ENCODE results near the gene TSPAN18. TPM values are rescaled to one million over a fixed set of nuclear protein-coding genes. Genes with fewer than 3 reads are reported as not detected.

The TSPAN18 gene
- total and polyA plus RNA-seq, 2 of the 4 experiments (the other 2 are of a cell fraction): 0.36 to 1.1 TPM

DNA sequence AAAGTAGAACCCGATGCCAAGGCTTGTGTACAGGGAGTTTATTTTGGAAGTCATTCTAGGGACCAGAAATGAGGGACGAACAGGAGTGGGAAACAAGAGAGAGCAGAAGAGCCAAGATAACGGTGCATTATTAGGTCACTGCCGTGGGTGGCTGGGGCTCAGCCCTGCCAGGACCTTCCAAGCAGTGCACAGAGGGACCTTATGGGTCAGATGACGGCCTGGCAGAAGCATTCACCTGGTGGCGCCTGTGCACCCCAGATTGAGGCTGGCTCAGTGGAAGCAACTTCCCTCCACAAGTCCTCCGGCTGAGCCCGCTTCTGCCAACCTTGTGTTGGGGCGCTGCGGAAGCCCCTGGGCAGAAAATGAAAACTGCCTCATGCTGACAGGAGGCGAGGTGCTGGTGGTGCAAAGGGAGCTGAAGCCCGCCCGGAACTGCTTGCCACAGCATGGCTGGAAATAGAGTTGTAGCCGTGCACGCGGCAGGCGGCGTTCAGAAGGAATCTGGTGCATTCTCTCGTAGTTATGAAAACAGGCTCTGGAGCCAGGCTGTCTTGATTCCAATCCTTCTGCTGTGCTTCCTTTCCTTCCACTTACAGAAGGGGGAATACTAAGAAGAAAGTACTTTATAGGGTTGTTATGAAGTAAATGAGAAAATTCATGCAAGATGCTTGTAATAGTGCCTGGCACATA lies 246.1 kb downstream of the TSPAN18 start:
- intact Hi-C loops (cut with micrococcal nuclease): no loop called here
- no peaks in the 10 kb centered on the region for H3K9me1 ChIP-seq (ENCODE audit: insufficient read depth, low read length)
- WGBS, 2 experiments (ENCODE audit: extremely low coverage in 2 of 2, insufficient read length in 1 of 2): 91% methylated on average over 7 of the region's 19 CpGs; no CpG with 5 or more reads in 1 of the 2 experiments
- no peak overlapping the region for H3K9ac ChIP-seq (ENCODE audit: low read depth, low read length)
- H3K9me3 ChIP-seq (ENCODE audit: control insufficient read depth, insufficient read depth, low read length): no peaks in the 10 kb centered on the region
- no peak overlapping the region for H3K4ac ChIP-seq (ENCODE audit: low read depth, low read length)
- no peak overlapping the region for H4K5ac ChIP-seq (ENCODE audit: low read depth, low read length)
- in situ Hi-C loops (cut with MboI; ENCODE audit: low sequenced_read_pairs): no loop called here
- H4K8ac ChIP-seq (ENCODE audit: low read depth in 2 of 2, low read length in 2 of 2): no peak overlapping the region
- H2BK15ac ChIP-seq (ENCODE audit: low read depth, low read length): no peak overlapping the region
- no peak overlapping the region for H2BK120ac ChIP-seq (ENCODE audit: low read depth, low read length)
- H3K36me3 ChIP-seq (ENCODE audit: control insufficient read depth, insufficient read depth, low read length): no peaks in the 10 kb centered on the region
- no peak overlapping the region for H2BK5ac ChIP-seq (ENCODE audit: low read depth, low read length, poor library complexity, severe bottlenecking)
- H3K4me1 ChIP-seq (ENCODE audit: control insufficient read depth, insufficient read depth, low read length): peaks cover 3% of the 10 kb centered on the region
- dilution Hi-C loops (cut with HindIII; ENCODE audit: low sequenced_read_pairs, unreplicated experiment): no loop called here
- H2AK5ac ChIP-seq (ENCODE audit: low read depth, low read length): no peak overlapping the region
- H2AK9ac ChIP-seq (replicated peaks; ENCODE audit: low read depth, low read length, poor library complexity): no peak overlapping the region
- CTCF ChIA-PET: no interaction called here
- BruUV-seq (replicated peaks): no TSS peak
- H3K56ac ChIP-seq (ENCODE audit: extremely low read depth, insufficient read depth, low read length): no peak overlapping the region
- no peak overlapping the region for H3K14ac ChIP-seq (replicated peaks; ENCODE audit: low read depth, low read length)
- ATAC-seq (ENCODE audit: low read depth) (no peak), DNase-seq (no peak)
- H4K20me1 ChIP-seq (ENCODE audit: insufficient read depth, low read length): no peaks in the 10 kb centered on the region
- TF ChIP-seq CHD1 (IDR thresholded peaks at IDR 0.05; ENCODE audit: low read depth, low read length) (no peak), RFX5 (IDR thresholded peaks at IDR 0.05; ENCODE audit: low read depth, low read length) (no peak), MAFK (IDR thresholded peaks at IDR 0.05; ENCODE audit: low read depth, low read length) (no peak), MAZ (IDR thresholded peaks at IDR 0.05; ENCODE audit: borderline replicate concordance, low read depth, low read length) (no peak), FOS (IDR thresholded peaks at IDR 0.05; ENCODE audit: low read depth, low read length) (no peak), RCOR1 (IDR thresholded peaks at IDR 0.05; ENCODE audit: insufficient replicate concordance, low read length) (no peak), POLR2A (IDR thresholded peaks at IDR 0.05; ENCODE audit: low read depth, low read length) (no peak), BHLHE40 (IDR thresholded peaks at IDR 0.05; ENCODE audit: low read depth, low read length) (no peak), CEBPB (IDR thresholded peaks at IDR 0.05; ENCODE audit: low read depth, low read length) (no peak), SMC3 (IDR thresholded peaks at IDR 0.05; ENCODE audit: low read depth, low read length) (no peak), CTCF (conservative IDR thresholded peaks at IDR 0.05; ENCODE audit: low read depth, low read length) (no peak), RAD21 (IDR thresholded peaks at IDR 0.05; ENCODE audit: low read length) (no peak), MXI1 (IDR thresholded peaks at IDR 0.05; ENCODE audit: borderline replicate concordance, low read depth, low read length) (no peak), NFE2L2 (IDR thresholded peaks at IDR 0.05; ENCODE audit: low read depth, low read length) (no peak)
- TF ChIP-seq, protein P1, sequence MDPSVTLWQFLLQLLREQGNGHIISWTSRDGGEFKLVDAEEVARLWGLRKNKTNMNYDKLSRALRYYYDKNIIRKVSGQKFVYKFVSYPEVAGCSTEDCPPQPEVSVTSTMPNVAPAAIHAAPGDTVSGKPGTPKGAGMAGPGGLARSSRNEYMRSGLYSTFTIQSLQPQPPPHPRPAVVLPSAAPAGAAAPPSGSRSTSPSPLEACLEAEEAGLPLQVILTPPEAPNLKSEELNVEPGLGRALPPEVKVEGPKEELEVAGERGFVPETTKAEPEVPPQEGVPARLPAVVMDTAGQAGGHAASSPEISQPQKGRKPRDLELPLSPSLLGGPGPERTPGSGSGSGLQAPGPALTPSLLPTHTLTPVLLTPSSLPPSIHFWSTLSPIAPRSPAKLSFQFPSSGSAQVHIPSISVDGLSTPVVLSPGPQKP (IDR thresholded peaks at IDR 0.05; ENCODE audit: borderline replicate concordance, low read depth, low read length): no peak
- TF ChIP-seq, protein P2, sequence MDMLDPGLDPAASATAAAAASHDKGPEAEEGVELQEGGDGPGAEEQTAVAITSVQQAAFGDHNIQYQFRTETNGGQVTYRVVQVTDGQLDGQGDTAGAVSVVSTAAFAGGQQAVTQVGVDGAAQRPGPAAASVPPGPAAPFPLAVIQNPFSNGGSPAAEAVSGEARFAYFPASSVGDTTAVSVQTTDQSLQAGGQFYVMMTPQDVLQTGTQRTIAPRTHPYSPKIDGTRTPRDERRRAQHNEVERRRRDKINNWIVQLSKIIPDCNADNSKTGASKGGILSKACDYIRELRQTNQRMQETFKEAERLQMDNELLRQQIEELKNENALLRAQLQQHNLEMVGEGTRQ (IDR thresholded peaks at IDR 0.05; ENCODE audit: low read depth, low read length): no peak
- H4K91ac ChIP-seq (ENCODE audit: insufficient read depth, low read depth, low read length): no peak overlapping the region
- POLR2A ChIA-PET (ENCODE audit: unreplicated experiment): no interaction called here
- H3K4me2 ChIP-seq (ENCODE audit: low read depth, low read length): no peak overlapping the region
- H3K79me1 ChIP-seq (ENCODE audit: low read depth in 1 of 2, low read length in 2 of 2): no peaks in the 10 kb centered on the region
- no peak overlapping the region for H3K27ac ChIP-seq (ENCODE audit: insufficient read depth, low read length)
- no peak overlapping the region for H3K18ac ChIP-seq (ENCODE audit: low read depth, low read length)
- peak overlapping the region; percentile 29 for H2AFZ ChIP-seq (replicated peaks; ENCODE audit: low read length, poor library complexity)
- H3K27me3 ChIP-seq (ENCODE audit: control insufficient read depth, insufficient read depth, low read length): peaks cover 23% of the 10 kb centered on the region
- no peak overlapping the region for H3K23ac ChIP-seq (ENCODE audit: low read depth, low read length)
- H2BK20ac ChIP-seq (ENCODE audit: low read depth, low read length): no peak overlapping the region
- H3K4me3 ChIP-seq (ENCODE audit: insufficient read depth, low read depth, low read length): no peak overlapping the region

All from IMR-90 (cell line).